Measurements from ENCODE around the gene SEMA6B. TPM values are rescaled to one million over a fixed set of nuclear protein-coding genes. Genes with fewer than 3 reads are reported as not detected.

SEMA6B gene
- polyA plus RNA-seq, 4 donors, result 2.3 to 3.8 (median 3.0) TPM

DNA sequence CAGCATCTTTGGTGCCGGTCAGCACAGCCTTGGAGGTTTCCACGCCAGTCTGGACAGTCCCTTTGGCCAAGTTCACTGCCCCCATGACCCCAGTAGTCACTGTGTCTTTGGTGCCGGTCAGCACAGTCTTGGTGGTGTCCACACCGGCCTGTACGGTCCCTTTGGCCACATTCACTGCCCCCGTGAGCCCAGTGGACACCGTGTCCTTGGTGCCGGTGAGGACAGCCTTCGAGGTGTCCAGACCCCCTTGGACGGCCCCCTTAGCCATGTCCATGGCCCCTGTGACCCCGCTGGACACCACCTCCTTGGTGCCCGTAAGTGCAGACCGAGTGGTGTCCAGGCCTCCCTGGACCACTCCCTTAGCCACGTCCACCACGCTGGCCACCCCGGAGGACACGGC, 46.2 kb downstream of the SEMA6B start:
- no peak for DNase-seq (ENCODE audit: low read depth in 4 of 4, low spot score in 3 of 4)

GRCh38 chr19:4512070-4512469, 47.4 kb downstream of the SEMA6B start:
- DNase-seq (ENCODE audit: low read depth in 4 of 4, low spot score in 3 of 4), result no peak

DNA sequence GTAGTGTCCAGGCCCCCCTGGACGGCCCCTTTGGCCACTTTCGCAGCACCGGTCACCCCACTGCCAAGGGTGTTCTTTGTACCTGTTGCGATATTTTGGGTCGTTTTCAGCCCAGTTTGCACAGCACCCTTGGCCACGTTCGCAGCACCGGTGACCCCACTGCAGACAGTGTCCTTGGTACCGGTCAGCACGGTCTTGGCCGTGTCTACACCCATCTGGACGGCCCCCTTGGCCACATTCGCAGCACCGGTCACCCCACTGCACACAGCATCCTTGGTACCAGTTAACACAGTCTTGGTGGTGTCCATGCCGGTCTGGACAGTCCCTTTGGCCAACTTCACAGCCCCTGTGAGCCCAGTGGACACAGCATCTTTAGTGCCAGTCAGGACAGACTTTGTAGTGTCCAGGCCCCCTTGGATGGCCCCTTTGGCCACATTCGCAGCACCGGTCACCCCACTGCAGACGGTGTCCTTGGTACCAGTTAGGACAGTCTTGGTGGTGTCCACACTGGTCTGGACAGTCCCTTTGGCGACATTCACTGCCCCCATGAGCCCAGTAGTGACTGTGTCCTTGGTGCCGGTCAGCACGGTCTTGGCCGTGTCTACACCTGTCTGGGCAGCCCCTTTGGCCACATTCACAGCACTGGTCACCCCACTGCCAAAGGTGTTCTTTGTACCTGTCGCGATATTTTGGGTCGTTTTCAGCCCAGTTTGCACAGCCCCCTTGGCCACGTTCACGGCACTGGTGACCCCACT, 48.0 kb downstream of the SEMA6B start:
- DNase-seq (ENCODE audit: low read depth in 4 of 4, low spot score in 3 of 4), result no peak

GRCh38 chr19:4510435-4511255, 48.8 kb downstream of the SEMA6B start:
- no peak for DNase-seq (ENCODE audit: low read depth in 4 of 4, low spot score in 3 of 4)

- DNase-seq (ENCODE audit: low read depth in 4 of 4, low spot score in 3 of 4), result no peak
These were observed 50.8 kb downstream of the SEMA6B start for GRCh38 chr19:4508698-4509097.

GRCh38 chr19:4507804-4508203, 51.7 kb downstream of the SEMA6B start:
- no peak for DNase-seq (ENCODE audit: low read depth in 4 of 4, low spot score in 3 of 4)

GRCh38 chr19:4507150-4507452, 52.4 kb downstream of the SEMA6B start:
- DNase-seq (ENCODE audit: low read depth in 4 of 4, low spot score in 3 of 4), result no peak

GRCh38 chr19:4506449-4507149, 52.9 kb downstream of the SEMA6B start:
- DNase-seq (ENCODE audit: low read depth in 4 of 4, low spot score in 3 of 4), result no peak

DNA sequence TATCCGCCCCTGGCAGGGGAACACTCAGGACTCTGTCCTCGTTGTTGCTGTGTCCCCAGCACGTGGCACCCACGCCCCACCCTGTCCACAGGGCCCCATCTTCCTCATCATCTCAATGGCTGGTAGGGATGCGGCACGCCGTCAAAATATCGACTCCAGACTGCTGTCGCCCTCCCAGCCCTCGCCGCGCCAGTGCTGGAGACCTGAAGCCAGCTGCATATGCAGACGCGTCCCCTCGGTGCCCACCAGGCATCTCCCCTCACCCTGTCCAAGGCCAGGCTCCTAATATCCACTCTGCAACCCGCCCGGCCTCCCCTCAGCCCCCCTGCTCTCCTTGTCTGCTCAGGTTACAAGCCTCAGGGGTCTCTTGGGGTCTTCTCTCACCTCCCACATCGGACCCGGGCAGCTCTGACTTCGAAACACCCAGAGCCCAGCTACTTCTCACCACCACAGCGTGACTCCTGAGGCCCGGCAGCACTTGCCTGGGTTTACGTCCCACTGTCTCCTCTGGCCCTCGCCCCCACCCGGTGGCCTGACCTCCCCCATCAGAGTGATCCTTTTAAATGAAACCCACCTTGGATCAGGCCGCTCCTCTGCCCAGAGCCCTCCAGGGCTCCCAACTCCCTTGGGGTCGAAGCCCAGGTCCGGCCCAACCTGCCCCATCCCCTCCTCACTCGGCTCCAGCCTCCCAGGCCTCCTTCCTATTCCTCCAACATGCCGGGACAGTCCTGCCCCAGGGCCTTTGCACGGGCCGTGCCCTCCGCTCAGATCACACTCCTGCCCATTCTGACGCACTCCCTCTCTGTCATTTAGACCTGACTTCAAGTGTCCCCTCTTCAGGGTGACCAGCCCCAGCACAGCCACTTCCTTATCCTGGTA, 53.7 kb downstream of the SEMA6B start:
- DNase-seq (ENCODE audit: low read depth in 4 of 4, low spot score in 3 of 4), result no peak

- no peak for DNase-seq (ENCODE audit: low read depth in 4 of 4, low spot score in 3 of 4)
These were observed 54.5 kb downstream of the SEMA6B start for GRCh38 chr19:4504891-4505569.

DNA sequence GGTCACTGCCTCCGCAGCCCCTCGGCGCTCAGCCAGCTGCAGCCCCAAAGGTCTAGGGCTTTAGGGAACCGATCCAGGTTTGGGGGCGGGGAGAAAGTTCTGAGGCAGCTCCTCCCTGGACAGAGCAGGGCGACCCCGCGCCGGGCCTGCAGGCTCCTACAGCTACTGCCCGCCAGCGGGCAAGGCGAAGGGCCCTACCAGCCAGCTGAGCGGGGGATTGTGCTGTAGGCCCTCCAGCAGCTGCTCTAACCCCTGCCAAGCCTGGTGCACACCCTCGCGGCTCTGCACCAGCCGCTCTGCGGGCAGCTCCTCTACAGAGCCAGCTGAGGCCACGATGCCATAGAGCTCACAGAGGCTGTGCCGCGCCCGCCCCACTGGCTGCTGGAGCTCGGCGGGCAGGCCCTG, 55.2 kb downstream of the SEMA6B start:
- no peak for DNase-seq (ENCODE audit: low read depth in 4 of 4, low spot score in 3 of 4)

DNA sequence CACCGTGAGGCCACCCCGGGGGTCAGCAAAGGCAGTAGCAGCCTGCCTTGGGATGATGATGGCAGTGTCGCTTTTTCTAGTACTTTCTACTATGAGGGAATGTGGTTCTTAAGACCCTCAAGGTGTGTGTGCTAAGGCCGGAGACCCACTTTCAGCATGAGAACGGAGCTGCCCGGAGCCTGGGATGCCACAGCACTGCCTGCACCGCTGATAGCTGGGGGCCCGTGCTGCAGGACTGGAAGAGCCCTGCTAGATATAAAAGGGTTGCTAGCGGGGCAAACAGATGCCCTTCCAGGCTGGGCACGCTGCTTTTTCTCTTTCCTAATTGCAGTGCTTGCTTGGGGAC, 55.7 kb downstream of the SEMA6B start:
- no peak for DNase-seq (ENCODE audit: low read depth in 4 of 4, low spot score in 3 of 4)

DNA sequence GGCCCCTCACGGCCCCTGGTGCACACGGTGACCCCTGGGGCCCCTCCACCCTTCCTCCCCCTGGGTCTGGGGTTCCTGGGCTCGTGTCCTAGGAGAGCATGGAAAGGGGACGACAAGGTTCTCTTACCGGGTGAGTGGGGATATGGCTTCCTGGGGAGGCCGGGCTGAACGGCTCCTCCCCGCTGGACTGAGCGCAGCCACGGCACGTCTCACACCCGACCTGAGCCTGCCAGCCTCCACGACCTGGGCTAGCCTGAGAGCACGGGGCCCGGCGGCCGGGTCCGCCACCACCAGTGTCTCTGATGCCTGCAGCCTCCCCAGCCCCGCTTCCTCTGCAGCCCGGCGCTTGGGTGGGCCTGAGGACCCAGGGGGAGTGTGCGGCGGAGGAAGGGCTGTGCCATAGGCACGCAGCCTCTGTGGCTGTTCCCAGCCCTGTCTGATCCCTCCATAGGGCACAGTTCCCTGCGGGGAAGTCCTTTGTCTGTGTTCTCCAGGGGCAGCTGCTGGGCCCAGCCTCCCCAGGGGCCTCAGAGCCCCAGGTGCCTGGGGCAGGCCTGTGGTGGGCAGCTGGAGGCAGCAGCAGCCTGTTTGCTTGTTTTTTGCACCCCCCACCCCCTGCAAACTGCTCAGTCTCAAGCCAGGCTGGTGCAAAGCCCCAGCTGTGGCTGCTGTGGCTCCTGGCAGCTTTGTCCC, 56.2 kb downstream of the SEMA6B start:
- DNase-seq (ENCODE audit: low read depth in 4 of 4, low spot score in 3 of 4), result no peak

GRCh38 chr19:4502282-4503131, 57.0 kb downstream of the SEMA6B start:
- no peak for DNase-seq (ENCODE audit: low read depth in 4 of 4, low spot score in 3 of 4)

GRCh38 chr19:4501691-4502090, 57.8 kb downstream of the SEMA6B start:
- no peak for DNase-seq (ENCODE audit: low read depth in 4 of 4, low spot score in 3 of 4)

DNA sequence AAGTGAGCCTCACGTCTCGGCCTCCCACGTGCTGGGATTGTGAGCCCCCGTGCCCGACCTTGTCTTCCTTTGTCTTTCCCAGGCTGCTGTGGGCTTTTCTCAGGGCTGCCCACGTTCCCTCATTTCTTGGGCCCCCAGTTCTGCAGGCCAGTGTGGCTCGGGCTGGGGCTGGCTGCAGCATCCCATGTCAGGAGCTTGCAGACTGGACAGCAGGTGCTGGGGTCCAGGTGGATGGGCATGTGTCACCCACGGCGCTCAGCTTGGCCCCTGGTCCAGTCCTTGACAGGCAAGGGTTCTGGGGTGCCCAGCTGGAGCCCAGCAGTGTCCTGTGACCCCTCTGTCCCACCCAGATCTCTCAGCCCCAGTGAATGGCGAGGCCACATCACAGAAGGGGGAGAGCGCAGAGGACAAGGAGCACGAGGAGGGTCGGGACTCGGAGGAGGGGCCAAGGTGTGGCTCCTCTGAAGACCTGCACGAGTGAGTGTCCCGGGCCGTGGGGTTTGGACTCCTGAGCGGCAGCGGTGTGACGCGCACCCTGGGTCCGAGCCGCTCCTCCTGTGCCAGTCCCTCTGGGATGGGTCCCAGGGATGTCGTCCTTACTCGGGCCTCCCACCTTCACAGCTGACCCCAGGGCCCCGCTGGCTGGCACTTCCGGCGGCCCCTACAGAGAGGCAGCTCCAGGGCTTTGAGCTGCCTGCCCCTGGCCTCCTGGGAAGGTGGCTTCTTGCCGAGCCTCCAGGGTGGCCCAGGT, 58.5 kb downstream of the SEMA6B start:
- no peak for DNase-seq (ENCODE audit: low read depth in 4 of 4, low spot score in 3 of 4)

DNA sequence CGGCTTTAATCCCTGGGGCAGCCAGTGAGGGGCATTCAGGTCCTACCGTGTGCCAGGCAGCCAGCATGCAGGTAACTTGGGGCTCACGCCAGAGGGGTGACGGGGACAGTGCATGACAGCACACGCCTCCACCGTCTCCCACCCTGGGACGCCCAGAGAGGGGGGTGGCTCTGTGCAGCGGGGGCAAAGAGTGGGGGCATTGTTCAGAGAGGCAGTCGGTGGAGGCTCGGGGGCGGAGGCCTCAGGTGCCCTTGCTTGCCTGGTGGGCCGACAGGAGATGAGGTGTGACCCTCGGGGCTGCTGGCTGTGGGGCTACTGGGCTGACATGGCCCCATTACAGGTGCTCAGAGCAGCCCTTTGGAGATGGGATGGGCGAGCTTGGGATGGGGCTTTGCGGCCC, 59.6 kb downstream of the SEMA6B start:
- DNase-seq (ENCODE audit: low read depth in 4 of 4, low spot score in 3 of 4), result no peak

DNA sequence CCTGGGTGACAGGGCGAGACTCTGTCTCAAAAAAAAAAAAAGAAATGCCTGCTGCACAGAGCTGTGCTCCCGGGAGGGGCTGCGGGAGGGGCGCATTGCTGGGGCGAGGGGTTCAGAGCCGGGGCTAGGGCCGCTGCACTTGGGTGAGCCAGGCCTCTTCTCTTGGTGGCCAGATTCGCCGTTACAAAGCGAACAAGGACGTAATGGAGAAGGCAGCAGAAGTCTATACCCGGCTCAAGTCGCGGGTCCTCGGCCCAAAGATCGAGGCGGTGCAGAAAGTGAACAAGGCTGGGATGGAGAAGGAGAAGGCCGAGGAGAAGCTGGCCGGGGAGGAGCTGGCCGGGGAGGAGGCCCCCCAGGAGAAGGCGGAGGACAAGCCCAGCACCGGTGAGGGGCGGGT, 60.2 kb downstream of the SEMA6B start:
- no peak for DNase-seq (ENCODE audit: low read depth in 4 of 4, low spot score in 3 of 4)
